ENCODE data around the gene PTPRG. TPM values are rescaled to one million over a fixed set of nuclear protein-coding genes. Genes with fewer than 3 reads are reported as not detected.
"Not testable (repeated sequence)": the region's sequence is repeated elsewhere in the genome, so short reads cannot be mapped to it uniquely, and the experiment has no call there.

PTPRG gene
- total and polyA plus RNA-seq, 7 donors, result 0.69 to 76.3 (median 62.7) TPM

- intact Hi-C loops (cut with DNase I), result no loop called here
- TF ChIP-seq CTCF (IDR thresholded peaks at IDR 0.05) (no peak), EP300 (IDR thresholded peaks at IDR 0.05) (no peak)
- WGBS, 2 donors, result 91 to 92% methylated on average over 5 of the region's 5 CpGs
These were observed 471.4 kb downstream of the PTPRG start for GRCh38 chr3:62032738-62033137.

GRCh38 chr3:62035402-62036057 lies 474.2 kb downstream of the PTPRG start:
- Histone ChIP-seq H3K4me1 (peaks cover 0 to 21% (median 17%) of the 10 kb centered on the region in 4 donors), H3K4me3 (no peak overlapping the region), H3K9me3 (no peaks in the 10 kb centered on the region), H3K27me3 (no peaks in the 10 kb centered on the region), H3K36me3 (no peaks in the 10 kb centered on the region), H3K27ac (no peak overlapping the region)
- intact Hi-C loops (cut with DNase I), result no loop called here
- WGBS, 2 donors, result 84 to 89% methylated on average over 4 of the region's 4 CpGs
- no peak for TF ChIP-seq CTCF (IDR thresholded peaks at IDR 0.05)
- TF ChIP-seq POLR2A (IDR thresholded peaks at IDR 0.05), result no peak
- TF ChIP-seq POLR2AphosphoS5 (IDR thresholded peaks at IDR 0.05), result no peak
- TF ChIP-seq EP300 (IDR thresholded peaks at IDR 0.05), result no peak
- no peak for DNase-seq

More at GRCh38 chr3:62032738-62033137, 471.4 kb downstream of the PTPRG start:
- H3K27me3 ChIP-seq, result no peaks in the 10 kb centered on the region
- no peak overlapping the region for H3K27ac ChIP-seq
- peaks cover 0 to 25% (median 21%) of the 10 kb centered on the region in 4 donors for H3K4me1 ChIP-seq
- DNase-seq, result no peak
- no peak overlapping the region for H3K4me3 ChIP-seq
- no peaks in the 10 kb centered on the region for H3K36me3 ChIP-seq
- no peaks in the 10 kb centered on the region for H3K9me3 ChIP-seq

GRCh38 chr3:62036726-62037125 lies 475.4 kb downstream of the PTPRG start:
- Histone ChIP-seq H3K36me3 (no peaks in the 10 kb centered on the region), H3K4me1 (peaks cover 0 to 21% (median 18%) of the 10 kb centered on the region in 4 donors), H3K27me3 (no peaks in the 10 kb centered on the region), H3K9me3 (no peaks in the 10 kb centered on the region), H3K4me3 (no peak overlapping the region), H3K27ac (no peak overlapping the region)
- intact Hi-C loops (cut with DNase I), result no loop called here
- no peak for TF ChIP-seq EP300 (IDR thresholded peaks at IDR 0.05)
- DNase-seq, result no peak
- WGBS, 2 donors, result 84 to 85% methylated on average over 9 of the region's 9 CpGs

- H3K27me3 ChIP-seq; H3K4me3 ChIP-seq; DNase-seq; H3K36me3 ChIP-seq; intact Hi-C loops (cut with DNase I); H3K9me3 ChIP-seq: not testable (repeated sequence)
- H3K4me1 ChIP-seq, result peaks cover 0 to 21% (median 18%) of the 10 kb centered on the region in 4 donors
- H3K27ac ChIP-seq, result peak overlapping the region in 1 of 4 donors; percentile 18
- WGBS, 2 donors, result 85 to 92% methylated on average over 4 of the region's 4 CpGs
These were observed 477.4 kb downstream of the PTPRG start for GRCh38 chr3:62038798-62039197.

- 83 to 85% methylated on average over 7 of the region's 7 CpGs for WGBS, 2 donors
- no peak for DNase-seq
- Histone ChIP-seq H3K27ac (no peak overlapping the region), H3K36me3 (no peaks in the 10 kb centered on the region), H3K4me1 (peaks cover 0 to 21% (median 18%) of the 10 kb centered on the region in 4 donors), H3K27me3 (no peaks in the 10 kb centered on the region), H3K9me3 (no peaks in the 10 kb centered on the region), H3K4me3 (no peak overlapping the region)
- intact Hi-C loops (cut with DNase I), result no loop called here
- no peak for TF ChIP-seq CTCF (IDR thresholded peaks at IDR 0.05)
- no peak for TF ChIP-seq EP300 (IDR thresholded peaks at IDR 0.05)
- TF ChIP-seq POLR2A (IDR thresholded peaks at IDR 0.05), result no peak
- TF ChIP-seq POLR2AphosphoS5 (IDR thresholded peaks at IDR 0.05), result no peak
These were observed 478.2 kb downstream of the PTPRG start for GRCh38 chr3:62039586-62039985.

GRCh38 chr3:62041681-62042080 lies 480.3 kb downstream of the PTPRG start:
- no peak for TF ChIP-seq EP300 (IDR thresholded peaks at IDR 0.05)
- TF ChIP-seq POLR2A (IDR thresholded peaks at IDR 0.05), result no peak
- no peak for TF ChIP-seq POLR2AphosphoS5 (IDR thresholded peaks at IDR 0.05)
- TF ChIP-seq CTCF (IDR thresholded peaks at IDR 0.05), result no peak
- peaks cover 0 to 12% (median 5%) of the 10 kb centered on the region in 4 donors for H3K4me1 ChIP-seq
- no peak overlapping the region for H3K4me3 ChIP-seq
- DNase-seq, result no peak
- H3K27me3 ChIP-seq, result no peaks in the 10 kb centered on the region
- WGBS, 2 donors, result 87 to 95% methylated on average over 4 of the region's 4 CpGs
- H3K36me3 ChIP-seq, result no peaks in the 10 kb centered on the region
- intact Hi-C loops (cut with DNase I), result no loop called here
- H3K27ac ChIP-seq, result no peak overlapping the region
- no peaks in the 10 kb centered on the region for H3K9me3 ChIP-seq
